Common myeloid progenitor, CD34-positive (primary cell): ENCODE data around the gene KCNJ1.

ENCODE experiments used
- CTCF ChIA-PET: fragments of 350-600 bp; sonication (Branson Sonifier 250); formaldehyde crosslinking; loops from one replicate; lab custom pipeline; 2021; ENCODE audit warnings: antibody characterized with exemption; lab: Charles Lee
- POLR2A ChIA-PET: fragments of 350-600 bp; sonication (Branson Sonifier 250); formaldehyde crosslinking; loops from one replicate; lab custom pipeline; 2021; ENCODE audit warnings: antibody characterized with exemption; lab: Charles Lee
- DNase-seq, 3 donors: peaks; one replicate each; pipeline versions ENCODE4 v3.0.0 to v3.0.0-alpha.2; 2013
- H3K27ac ChIP-seq, 2 experiments: 1 replicate in 1 of 2; 2 replicates in 1 of 2; pipeline ENCODE4 v1.7.0; 2013; ENCODE audit warnings: inconsistent platforms in 2 of 2, low read length in 2 of 2, mild to moderate bottlenecking in 2 of 2, low read depth in 1 of 2, moderate library complexity in 1 of 2; ENCODE audit not compliant: severe bottlenecking in 2 of 2, insufficient read depth in 1 of 2, poor library complexity in 1 of 2
- H3K27me3 ChIP-seq, 5 experiments: replicated peaks in 2 of 5; 1 replicate in 3 of 5; 2 replicates in 2 of 5; pipeline versions ENCODE4 v1.6.1 to v1.7.0; 2013; ENCODE audit warnings: low read length in 4 of 5, mild to moderate bottlenecking in 2 of 5, moderate library complexity in 2 of 5, inconsistent platforms in 1 of 5; ENCODE audit not compliant: insufficient read depth in 5 of 5, control insufficient read depth in 4 of 5
- H3K36me3 ChIP-seq, 4 experiments: 1 replicate in 2 of 4; 2 replicates in 2 of 4; pipeline versions ENCODE4 v1.6.1 to v1.7.0; 2013; ENCODE audit warnings: low read length in 3 of 4, control low read depth in 1 of 4, mild to moderate bottlenecking in 1 of 4; ENCODE audit not compliant: control insufficient read depth in 4 of 4, insufficient read depth in 4 of 4
- H3K4me1 ChIP-seq, 4 experiments: 1 replicate in 3 of 4; 2 replicates in 1 of 4; pipeline versions ENCODE4 v1.6.1 to v1.7.1; 2013; ENCODE audit warnings: low read length in 3 of 4, mild to moderate bottlenecking in 3 of 4, control low read depth in 1 of 4, inconsistent platforms in 1 of 4, moderate library complexity in 1 of 4; ENCODE audit not compliant: control insufficient read depth in 4 of 4, insufficient read depth in 4 of 4; ENCODE audit errors: control extremely low read depth in 1 of 4
- H3K4me3 ChIP-seq, 7 experiments: 1 replicate in 4 of 7; 2 replicates in 3 of 7; pipeline versions ENCODE4 v1.5.1 to v1.7.0; 2013; ENCODE audit warnings: mild to moderate bottlenecking in 7 of 7, low read length in 6 of 7, moderate library complexity in 6 of 7, inconsistent platforms in 2 of 7, low read depth in 2 of 7, control low read depth in 1 of 7; ENCODE audit not compliant: insufficient read depth in 4 of 7, control insufficient read depth in 1 of 7; ENCODE audit errors: extremely low read depth in 1 of 7
- H3K9me3 ChIP-seq, 5 experiments: 1 replicate in 4 of 5; 2 replicates in 1 of 5; pipeline versions ENCODE4 v1.6.1 to v1.7.1; 2013; ENCODE audit warnings: low read length in 4 of 5, mild to moderate bottlenecking in 2 of 5, inconsistent platforms in 1 of 5, low read depth in 1 of 5, moderate library complexity in 1 of 5; ENCODE audit not compliant: control insufficient read depth in 4 of 5, insufficient read depth in 2 of 5; ENCODE audit errors: control extremely low read depth in 1 of 5
- WGBS: methylation state at CpG from one replicate; pipeline ENCODE4 v1.1.5; 2013; ENCODE audit not compliant: insufficient coverage; 5-methylcytosine and 5-hydroxymethylcytosine counted together

KCNJ1 gene

DNA sequence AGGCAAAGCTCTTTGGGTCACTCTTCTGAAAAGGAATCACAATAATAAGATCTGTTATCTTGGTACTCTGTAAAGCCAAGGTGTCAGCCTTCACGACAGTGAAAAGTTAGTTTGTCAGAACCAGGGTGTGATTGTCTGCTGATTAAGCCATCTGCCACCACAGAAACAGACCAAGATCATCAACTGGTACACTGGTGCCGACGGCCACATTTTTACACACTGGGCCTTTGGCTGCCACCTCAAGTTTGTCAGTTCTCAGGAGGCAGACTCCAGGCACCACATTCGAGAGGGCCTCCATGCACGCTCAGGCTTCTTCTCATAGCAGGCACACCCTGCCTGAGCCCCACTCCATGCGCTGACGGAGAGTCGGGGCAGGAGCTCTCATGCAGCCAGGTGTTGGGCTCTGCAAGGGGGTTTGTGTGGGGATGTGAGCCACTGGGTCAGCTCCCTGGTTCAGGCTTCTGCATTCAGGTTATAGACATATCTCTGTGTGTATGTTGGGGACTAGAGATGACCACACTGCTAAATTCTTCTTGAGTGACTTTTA, 66.2 kb downstream of the KCNJ1 start:
- WGBS, result 100% methylated on average over 6 of the region's 8 CpGs
- DNase-seq, result no peak
- POLR2A ChIA-PET, result no interaction called here
- H3K27me3 ChIP-seq, result no peaks in the 10 kb centered on the region
- no peak overlapping the region for H3K4me3 ChIP-seq
- peaks cover 0 to 2% (median 0%) of the 10 kb centered on the region in 4 experiments for H3K4me1 ChIP-seq
- peaks cover 30 to 95% (median 75%) of the 10 kb centered on the region in 4 experiments for H3K36me3 ChIP-seq
- H3K9me3 ChIP-seq, result no peaks in the 10 kb centered on the region
- H3K27ac ChIP-seq, result no peak overlapping the region
- CTCF ChIA-PET, result interaction anchor here (1.7 kb wide), 1 partner anchor 9 kb away, joined by 4 read pairs; no protein-coding TSS in a partner anchor

DNA sequence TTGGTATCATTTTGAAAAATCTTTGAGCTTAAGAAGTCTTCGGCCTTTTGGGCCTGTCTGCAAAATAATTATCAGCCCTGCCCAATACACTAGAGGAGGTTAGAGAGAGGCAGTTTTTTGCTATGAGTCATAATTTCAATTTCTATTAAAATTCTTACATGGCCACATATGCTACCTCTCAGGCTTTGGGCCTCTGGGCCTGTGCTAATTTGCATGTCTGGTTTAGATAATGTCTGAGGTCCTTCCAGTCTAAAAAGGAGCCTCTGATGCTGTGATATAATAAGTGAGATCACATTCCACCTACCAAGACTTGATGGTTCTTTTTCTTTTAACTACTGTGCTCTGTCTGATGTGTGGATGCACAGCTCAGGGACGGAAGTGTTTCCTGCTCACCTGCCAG, 70.8 kb downstream of the KCNJ1 start:
- Histone ChIP-seq H3K36me3 (peaks cover 18 to 89% (median 63%) of the 10 kb centered on the region in 4 experiments), H3K4me1 (no peaks in the 10 kb centered on the region), H3K9me3 (no peaks in the 10 kb centered on the region), H3K27ac (no peak overlapping the region), H3K27me3 (no peaks in the 10 kb centered on the region), H3K4me3 (no peak overlapping the region)
- DNase-seq, result no peak
- POLR2A ChIA-PET, result no interaction called here
- WGBS, result 92% methylated on average over 1 of the region's 2 CpGs
- CTCF ChIA-PET, result interaction anchor here (1.0 kb wide), 1 partner anchor 165 kb away, joined by 3 read pairs; no protein-coding TSS in a partner anchor

DNA sequence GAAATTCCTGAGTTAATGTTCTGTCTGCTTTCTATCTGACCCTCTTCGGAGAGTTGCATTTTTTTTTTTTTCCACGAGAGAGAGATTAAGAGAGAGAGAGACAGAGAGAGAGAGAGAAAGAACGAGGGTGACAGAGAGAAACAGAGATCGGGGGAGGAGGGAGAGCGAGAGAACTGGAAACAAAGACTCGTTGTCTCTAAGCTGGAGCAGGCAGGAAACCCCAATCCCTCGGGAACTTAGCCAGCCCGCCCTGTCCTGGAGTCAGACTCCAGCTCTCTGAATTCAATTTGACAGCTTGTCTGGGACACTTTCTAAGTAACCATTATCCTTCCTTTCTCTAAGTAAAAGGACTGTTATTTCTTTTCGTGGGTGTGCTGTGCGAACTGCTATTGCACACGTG, 76.9 kb downstream of the KCNJ1 start:
- H3K36me3 ChIP-seq, result peaks cover 40 to 88% (median 58%) of the 10 kb centered on the region in 4 experiments
- H3K27ac ChIP-seq, result no peak overlapping the region
- H3K4me3 ChIP-seq, result no peak overlapping the region
- WGBS, result 96% methylated on average over 9 of the region's 11 CpGs
- no peak for DNase-seq
- POLR2A ChIA-PET, result interaction anchor here (0.6 kb wide), 1 partner anchor 1198 kb away, joined by 4 read pairs; no protein-coding TSS in a partner anchor
- no peaks in the 10 kb centered on the region for H3K27me3 ChIP-seq
- CTCF ChIA-PET, result interaction anchor here (0.7 to 1.8 kb wide), 4 partner anchors 9 to 632 kb away, joined by 3 to 4 read pairs (median 4); no protein-coding TSS in a partner anchor
- no peaks in the 10 kb centered on the region for H3K9me3 ChIP-seq
- H3K4me1 ChIP-seq, result no peaks in the 10 kb centered on the region

DNA sequence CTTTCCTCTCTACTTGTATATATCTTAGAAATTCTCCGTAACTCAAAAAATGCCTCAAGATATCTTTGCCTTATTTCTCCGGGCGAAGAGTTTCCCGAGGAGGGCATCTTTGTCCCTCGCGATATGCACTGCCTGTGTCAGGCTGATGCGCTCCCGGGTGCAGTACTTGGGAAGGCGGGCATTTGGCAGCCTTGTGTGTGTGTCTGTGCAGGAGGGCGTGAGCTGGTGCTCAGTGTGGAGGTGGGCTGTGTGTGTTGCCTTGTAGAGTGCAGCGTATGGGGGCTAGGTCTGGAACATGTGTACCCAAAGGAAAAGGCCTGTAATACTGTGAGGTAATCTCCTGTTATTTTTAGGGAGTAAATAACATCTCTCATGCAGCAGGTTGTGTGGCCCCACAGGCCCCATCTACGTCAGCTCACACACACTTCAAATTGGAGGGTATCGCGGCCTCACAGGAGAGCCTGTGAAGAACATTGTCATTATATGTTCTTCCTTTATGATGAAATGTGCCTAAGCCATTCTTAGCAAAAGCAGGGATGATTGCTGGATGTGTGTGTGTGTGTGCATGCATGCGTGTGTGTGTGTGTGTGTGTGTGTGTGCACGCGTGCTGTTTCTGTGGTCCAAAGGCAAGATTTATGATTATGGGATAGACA, 77.5 kb downstream of the KCNJ1 start:
- Histone ChIP-seq H3K27ac (no peak overlapping the region), H3K27me3 (no peaks in the 10 kb centered on the region), H3K4me1 (no peaks in the 10 kb centered on the region), H3K36me3 (peaks cover 43 to 87% (median 61%) of the 10 kb centered on the region in 4 experiments), H3K9me3 (no peaks in the 10 kb centered on the region), H3K4me3 (no peak overlapping the region)
- 91% methylated on average over 12 of the region's 17 CpGs for WGBS
- ChIA-PET CTCF (interaction anchor here (0.7 to 1.8 kb wide), 6 partner anchors 8 to 632 kb away, joined by 3 to 5 read pairs (median 4); no protein-coding TSS in a partner anchor), POLR2A (interaction anchor here (0.6 kb wide), 1 partner anchor 1198 kb away, joined by 4 read pairs; no protein-coding TSS in a partner anchor)
- DNase-seq, result no peak
